Lower lobe of right lung (tissue), 2 donors: ENCODE results near the gene FIGLA. TPM values are rescaled to one million over a fixed set of nuclear protein-coding genes. Genes with fewer than 3 reads are reported as not detected.

ENCODE experiments used
- ATAC-seq, 2 donors: fragments of 200-7000 bp; cut with Tn5 transposase; one replicate each; pipeline ENCODE4 v1.9.1; 2020 to 2022; ENCODE audit warnings: mild to moderate bottlenecking in 2 of 2, moderate library complexity in 2 of 2
- DNase-seq: peaks from one replicate; pipeline ENCODE4 v3.0.0-alpha.2; 2020
- H3K27ac ChIP-seq: fragments of 200-600 bp; one replicate; pipeline ENCODE4 v1.8.0; 2022
- H3K27me3 ChIP-seq: fragments of 200-600 bp; one replicate; pipeline ENCODE4 v1.8.0; 2022; ENCODE audit warnings: low read depth
- H3K36me3 ChIP-seq: fragments of 200-600 bp; one replicate; pipeline ENCODE4 v1.8.0; 2022; ENCODE audit warnings: mild to moderate bottlenecking
- H3K4me1 ChIP-seq: fragments of 200-600 bp; one replicate; pipeline ENCODE4 v1.8.0; 2022
- H3K4me3 ChIP-seq: fragments of 200-600 bp; one replicate; pipeline ENCODE4 v1.8.0; 2022; ENCODE audit warnings: mild to moderate bottlenecking
- H3K9me3 ChIP-seq: fragments of 200-600 bp; one replicate; pipeline ENCODE4 v1.8.0; 2022
- CTCF ChIP-seq: fragments of 200-600 bp; IDR thresholded peaks from one replicate; pipeline ENCODE4 v1.8.0; 2022; ENCODE audit warnings: antibody characterized with exemption, mild to moderate bottlenecking
- intact Hi-C: fragments of 100-400 bp; cut with DNase I; formaldehyde crosslinking; loops from one replicate; pipeline ENCODE4 v1.11.0; 2022
- total RNA-seq: library from RNA; stranded (reverse); fragmentation: NEBNext Ultra II Directional; extraction: Animal tissue kit (Norgen Biotek cat#: 25700); gene quantifications from one replicate; pipeline ENCODE4 v1.2.1, GENCODE V29; 2021
- donor health status: DM: no; HTN: yes; CAD: no; lungs with severe emphysema.

FIGLA gene
- total RNA-seq, 1 donor from 2014 or later, result not detected

GRCh38 chr2:70793450-70793849 is 3.0 kb upstream of the FIGLA start:
- DNase-seq (no peak), ATAC-seq (no peak)
- intact Hi-C loops, result no loop called here
- Histone ChIP-seq H3K27me3 (peaks cover 42% of the 10 kb centered on the region), H3K4me1 (peaks cover 17% of the 10 kb centered on the region), H3K9me3 (no peaks in the 10 kb centered on the region), H3K27ac (no peak overlapping the region), H3K36me3 (no peaks in the 10 kb centered on the region), H3K4me3 (no peak overlapping the region)
- TF ChIP-seq CTCF, result no peak

GRCh38 chr2:70789304-70790135 is 923 bp downstream of the FIGLA start:
- peak overlapping the region; percentile 38 for H3K4me3 ChIP-seq
- intact Hi-C loops, result no loop called here

GRCh38 chr2:70785137-70785911 is 5.1 kb downstream of the FIGLA start:
- ATAC-seq (peak; percentile 31 to 40), DNase-seq (no peak)
- Histone ChIP-seq H3K27me3 (peaks cover 35% of the 10 kb centered on the region), H3K27ac (no peak overlapping the region), H3K4me1 (peaks cover 11% of the 10 kb centered on the region), H3K4me3 (no peak overlapping the region), H3K9me3 (no peaks in the 10 kb centered on the region), H3K36me3 (no peaks in the 10 kb centered on the region)
- peak; percentile 30 for TF ChIP-seq CTCF
- intact Hi-C loops, result no loop called here

More at GRCh38 chr2:70789304-70790135, 923 bp downstream of the FIGLA start:
- peak; percentile 59 for TF ChIP-seq CTCF
- Histone ChIP-seq H3K4me1 (peaks cover 17% of the 10 kb centered on the region), H3K27ac (no peak overlapping the region), H3K9me3 (no peaks in the 10 kb centered on the region), H3K36me3 (no peaks in the 10 kb centered on the region), H3K27me3 (peaks cover 58% of the 10 kb centered on the region)
- DNase-seq, result peak; percentile 67
- peak; percentile 74 to 84 for ATAC-seq

- DNase-seq (no peak), ATAC-seq (no peak)
- Histone ChIP-seq H3K9me3 (no peaks in the 10 kb centered on the region), H3K4me1 (peaks cover 1% of the 10 kb centered on the region), H3K27me3 (peaks cover 25% of the 10 kb centered on the region), H3K36me3 (no peaks in the 10 kb centered on the region), H3K4me3 (no peak overlapping the region), H3K27ac (no peak overlapping the region)
- intact Hi-C loops, result no loop called here
- TF ChIP-seq CTCF, result no peak
These were observed 6.1 kb downstream of the FIGLA start for GRCh38 chr2:70784320-70784719.

- H3K4me3 ChIP-seq, result no peak overlapping the region
- no peaks in the 10 kb centered on the region for H3K4me1 ChIP-seq
- H3K36me3 ChIP-seq, result no peaks in the 10 kb centered on the region
- peaks cover 5% of the 10 kb centered on the region for H3K27me3 ChIP-seq
- intact Hi-C loops, result no loop called here
- TF ChIP-seq CTCF, result no peak
- no peaks in the 10 kb centered on the region for H3K9me3 ChIP-seq
- no peak for ATAC-seq
- no peak for DNase-seq
- H3K27ac ChIP-seq, result no peak overlapping the region
These were observed 10.4 kb downstream of the FIGLA start for GRCh38 chr2:70779911-70780545.
